Activated T-cell treated with anti-CD3 and anti-CD28 coated beads, Interleukin-2, amount 50 U/mL, for 1 hour (primary cell): ENCODE data around the gene ITGAD.

Experiments used
- DNase-seq: peaks from one replicate; pipeline ENCODE4 v3.0.0-alpha.2; 2020

Gene ITGAD

DNA sequence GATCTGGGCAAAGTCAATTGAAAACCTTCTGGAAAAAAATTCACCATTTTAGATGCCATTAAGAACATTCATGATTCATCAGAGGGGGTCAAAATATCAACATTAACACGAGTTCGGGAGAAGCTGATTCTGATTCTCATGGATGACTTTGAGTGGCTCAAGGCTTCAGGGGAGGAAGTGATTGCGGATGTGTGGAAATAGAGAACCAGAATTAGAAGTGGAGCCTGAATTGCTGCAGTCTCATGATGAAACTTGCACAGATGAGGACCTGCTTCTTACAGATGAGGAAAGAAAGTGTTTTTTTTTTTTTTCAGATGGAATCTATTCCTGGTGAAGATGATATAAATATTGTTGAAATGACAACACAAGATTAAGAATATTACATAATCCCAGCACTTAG is 25.3 kb upstream of the ITGAD start:
- no peak for DNase-seq

DNA sequence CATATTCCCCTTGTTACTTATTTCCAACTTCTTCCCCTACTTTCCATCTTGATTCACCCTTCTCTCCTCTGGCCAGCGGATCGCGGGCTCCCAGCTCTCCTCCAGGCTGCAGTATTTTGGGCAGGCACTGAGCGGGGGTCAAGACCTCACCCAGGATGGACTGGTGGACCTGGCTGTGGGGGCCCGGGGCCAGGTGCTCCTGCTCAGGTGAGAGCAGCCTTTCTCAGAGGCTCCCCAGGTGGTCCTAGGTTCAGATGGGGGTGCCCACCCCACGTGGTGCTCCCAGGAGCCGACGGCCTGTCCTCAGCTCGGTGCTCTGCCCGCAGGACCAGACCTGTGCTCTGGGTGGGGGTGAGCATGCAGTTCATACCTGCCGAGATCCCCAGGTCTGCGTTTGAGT is 22.1 kb upstream of the ITGAD start:
- no peak for DNase-seq

DNA sequence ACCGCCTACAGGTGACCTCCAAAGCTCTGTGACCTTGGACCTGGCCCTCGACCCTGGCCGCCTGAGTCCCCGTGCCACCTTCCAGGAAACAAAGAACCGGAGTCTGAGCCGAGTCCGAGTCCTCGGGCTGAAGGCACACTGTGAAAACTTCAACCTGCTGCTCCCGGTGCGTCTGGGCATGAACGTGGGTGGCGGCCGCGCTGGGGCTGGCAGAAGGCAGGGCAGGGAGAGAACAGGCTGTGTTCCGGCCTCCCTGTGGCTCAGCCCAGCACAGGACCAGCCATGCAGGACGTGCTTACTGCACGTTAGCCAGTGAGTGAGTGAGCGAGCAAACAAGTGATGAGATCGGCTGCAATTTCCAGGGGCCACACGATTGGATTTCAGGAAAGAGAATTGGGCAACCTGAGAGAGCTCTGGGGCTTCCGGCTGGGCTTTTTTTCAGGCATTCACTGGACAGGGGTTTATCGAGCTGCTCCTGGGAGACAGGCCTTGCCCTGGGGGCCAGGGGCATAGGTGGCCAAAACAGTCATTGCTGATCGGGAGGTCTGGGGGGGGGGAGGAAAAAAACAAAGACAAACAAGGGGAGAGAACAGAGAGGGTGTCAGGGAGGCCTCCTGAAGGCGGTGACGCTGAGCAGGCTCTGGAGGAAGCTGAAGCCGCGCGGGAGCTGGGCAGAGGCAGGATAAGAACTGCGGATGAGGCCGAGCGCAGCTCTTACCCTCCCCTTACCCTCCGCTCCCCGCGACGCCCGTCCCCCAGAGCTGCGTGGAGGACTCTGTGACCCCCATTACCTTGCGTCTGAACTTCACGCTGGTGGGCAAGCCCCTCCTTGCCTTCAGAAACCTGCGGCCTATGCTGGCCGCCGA is 21.3 kb upstream of the ITGAD start:
- no peak for DNase-seq

DNA sequence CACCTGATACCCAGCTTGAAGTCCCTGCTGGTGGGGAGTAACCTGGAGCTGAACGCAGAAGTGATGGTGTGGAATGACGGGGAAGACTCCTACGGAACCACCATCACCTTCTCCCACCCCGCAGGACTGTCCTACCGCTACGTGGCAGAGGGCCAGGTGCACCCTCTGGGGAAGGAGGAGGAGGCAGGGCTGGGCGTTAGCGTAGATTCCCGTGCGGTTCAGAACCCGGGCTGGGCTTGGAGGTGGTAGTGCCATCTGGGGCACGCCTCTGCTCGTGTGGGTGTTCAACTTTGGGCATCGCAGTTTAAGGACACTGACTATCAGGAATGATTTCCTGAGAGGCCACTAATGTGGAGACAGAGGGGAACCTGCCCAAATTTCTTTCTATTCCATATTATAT is 19.9 kb upstream of the ITGAD start:
- no peak for DNase-seq

DNA sequence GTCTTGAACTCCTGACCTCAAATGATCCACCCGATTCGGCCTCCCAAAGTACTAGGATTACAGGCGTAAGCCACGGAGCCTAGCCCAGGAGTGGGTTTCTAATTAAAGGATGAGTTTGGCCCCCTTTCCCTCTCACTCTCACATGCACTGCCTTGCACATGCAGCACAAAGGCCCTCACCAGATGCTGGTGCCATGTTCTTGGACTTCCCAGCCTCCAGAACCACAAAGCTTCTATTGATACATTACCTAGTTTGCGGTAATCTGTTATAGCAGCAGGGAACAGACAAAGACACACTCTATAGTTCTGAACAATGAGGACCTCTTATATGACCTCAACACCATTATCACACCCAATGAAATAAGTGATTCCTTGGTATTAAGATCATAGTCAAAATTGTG is 17.9 kb upstream of the ITGAD start:
- DNase-seq: no peak

DNA sequence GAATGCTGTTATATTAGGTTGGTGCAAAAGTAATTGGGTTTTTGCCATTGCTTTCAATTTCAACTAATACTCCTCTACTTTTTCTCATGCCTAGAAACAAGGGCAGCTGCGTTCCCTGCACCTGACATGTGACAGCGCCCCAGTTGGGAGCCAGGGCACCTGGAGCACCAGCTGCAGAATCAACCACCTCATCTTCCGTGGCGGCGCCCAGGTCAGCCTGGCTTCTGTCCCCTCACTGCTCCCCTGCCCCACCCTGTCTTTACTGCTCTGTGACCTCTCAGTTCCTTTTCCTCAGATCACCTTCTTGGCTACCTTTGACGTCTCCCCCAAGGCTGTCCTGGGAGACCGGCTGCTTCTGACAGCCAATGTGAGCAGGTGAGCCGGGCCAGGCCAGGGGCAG is 16.4 kb upstream of the ITGAD start:
- DNase-seq: no peak

DNA sequence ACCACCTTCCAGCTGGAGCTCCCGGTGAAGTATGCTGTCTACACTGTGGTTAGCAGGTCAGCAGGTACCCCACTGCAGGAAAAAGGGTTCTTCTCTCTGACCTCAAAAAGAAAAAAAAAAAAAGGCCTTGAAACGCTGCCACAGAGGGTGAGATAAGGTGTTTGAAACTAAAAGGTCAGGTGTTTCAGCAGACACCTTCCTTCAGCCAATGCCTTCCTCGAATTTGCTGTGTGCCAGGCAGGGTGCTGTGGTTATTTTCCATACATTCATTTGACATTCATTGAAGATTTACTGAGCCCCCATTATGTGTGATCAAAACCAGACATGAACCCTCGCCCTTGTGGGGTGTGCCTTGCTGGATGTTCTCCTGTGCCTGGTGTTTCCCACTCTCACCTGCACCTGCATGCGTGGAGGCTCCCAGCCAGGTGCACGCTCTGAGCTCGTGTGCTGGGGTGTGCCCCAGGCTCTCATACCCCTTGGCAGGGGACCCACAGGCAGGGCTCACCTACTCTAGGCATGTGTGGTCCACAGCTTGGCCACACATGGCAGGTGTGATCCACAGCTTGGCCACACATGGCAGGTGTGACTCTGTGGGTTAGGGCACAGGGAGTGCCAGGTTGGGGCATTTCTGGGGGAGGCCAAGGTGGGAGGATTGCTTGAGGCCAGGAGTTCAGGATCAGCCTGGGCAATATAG is 15.8 kb upstream of the ITGAD start:
- DNase-seq: no peak

DNA sequence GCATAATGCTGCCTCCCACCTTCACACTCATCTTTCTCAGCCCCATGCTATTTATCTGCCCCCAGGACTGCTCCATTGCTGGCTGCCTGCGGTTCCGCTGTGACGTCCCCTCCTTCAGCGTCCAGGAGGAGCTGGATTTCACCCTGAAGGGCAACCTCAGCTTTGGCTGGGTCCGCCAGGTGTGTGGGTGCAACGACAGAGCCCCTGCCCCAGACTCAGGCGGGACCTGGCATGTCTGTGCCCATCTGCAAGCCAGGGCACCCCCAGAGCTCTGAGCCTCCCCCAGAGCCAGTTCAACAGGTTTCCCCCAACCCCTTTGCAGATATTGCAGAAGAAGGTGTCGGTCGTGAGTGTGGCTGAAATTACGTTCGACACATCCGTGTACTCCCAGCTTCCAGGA is 12.9 kb upstream of the ITGAD start:
- DNase-seq: no peak

DNA sequence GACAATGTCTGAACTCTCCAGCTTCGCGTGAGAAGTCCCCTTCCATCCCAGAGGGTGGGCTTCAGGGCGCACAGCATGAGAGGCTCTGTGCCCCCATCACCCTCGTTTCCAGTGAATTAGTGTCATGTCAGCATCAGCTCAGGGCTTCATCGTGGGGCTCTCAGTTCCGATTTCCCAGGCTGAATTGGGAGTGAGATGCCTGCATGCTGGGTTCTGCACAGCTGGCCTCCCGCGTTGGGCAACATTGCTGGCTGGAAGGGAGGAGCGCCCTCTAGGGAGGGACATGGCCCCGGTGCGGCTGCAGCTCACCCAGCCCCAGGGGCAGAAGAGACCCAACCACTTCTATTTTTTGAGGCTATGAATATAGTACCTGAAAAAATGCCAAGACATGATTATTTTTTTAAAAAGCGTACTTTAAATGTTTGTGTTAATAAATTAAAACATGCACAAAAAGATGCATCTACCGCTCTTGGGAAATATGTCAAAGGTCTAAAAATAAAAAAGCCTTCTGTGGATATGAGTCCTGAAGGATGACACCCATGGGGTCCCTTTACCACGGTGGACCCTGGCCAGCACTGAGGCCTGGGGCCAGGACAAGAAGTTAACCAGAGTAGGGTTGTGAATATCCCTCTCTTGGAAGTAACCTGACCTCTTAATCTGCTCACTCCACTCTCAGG is 10.5 kb upstream of the ITGAD start:
- DNase-seq: peak; percentile 58

DNA sequence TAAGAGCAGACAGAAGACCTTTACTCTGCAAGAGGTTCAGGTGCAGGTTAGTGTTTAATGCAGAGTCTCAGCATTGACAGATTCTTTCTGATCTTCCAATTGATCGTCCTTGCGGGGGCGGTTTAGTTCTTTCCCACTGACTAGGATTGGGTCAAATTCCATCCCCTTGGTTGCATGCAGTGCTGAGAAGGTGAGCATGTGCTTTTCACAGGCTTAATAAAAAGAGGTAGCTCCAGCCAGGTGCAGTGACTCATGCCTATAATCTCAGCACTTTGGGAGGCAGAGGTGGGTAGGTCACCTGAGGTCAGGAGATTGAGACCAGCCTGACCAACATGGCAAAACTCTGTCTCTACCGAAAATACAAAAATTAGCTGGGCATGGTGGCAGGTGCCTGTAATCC is 7.5 kb upstream of the ITGAD start:
- DNase-seq: no peak

DNA sequence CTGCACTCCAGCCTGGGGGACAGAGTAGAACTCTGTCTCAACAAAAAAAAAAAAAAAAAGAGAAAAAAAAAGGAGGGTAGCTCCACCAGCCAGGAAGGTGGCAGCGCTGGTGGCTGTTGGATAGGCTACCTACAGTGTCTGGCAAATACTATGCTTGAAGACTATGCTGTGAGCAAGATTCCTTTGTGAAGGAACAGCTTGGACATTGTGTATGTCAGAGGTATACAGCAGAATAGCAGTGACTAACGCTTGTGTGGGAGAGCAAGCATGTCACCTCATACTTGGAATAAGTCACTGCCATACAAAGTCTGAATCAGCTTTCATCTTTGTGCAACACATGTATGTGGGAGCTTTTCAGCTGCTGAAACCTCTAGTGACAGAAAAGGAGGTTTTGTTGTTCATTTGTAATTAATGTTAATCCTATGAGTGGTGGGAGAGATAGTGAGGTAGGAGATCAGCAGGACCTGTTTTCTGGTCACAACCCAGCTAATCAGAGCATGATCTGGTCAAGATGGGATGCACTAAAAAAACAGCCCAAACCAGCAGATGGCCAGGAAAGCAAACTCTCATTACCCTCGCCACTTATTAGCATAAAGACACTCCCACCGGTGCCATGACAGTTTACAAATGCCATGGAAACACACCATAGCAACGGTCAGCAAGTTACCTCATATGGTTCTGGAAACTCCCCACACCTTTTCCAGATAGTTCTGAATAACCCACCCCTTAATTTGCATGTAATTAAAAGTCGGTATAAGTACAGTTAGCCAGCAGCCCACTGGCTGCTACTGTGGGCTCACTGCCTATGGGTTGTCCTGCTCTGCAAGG is 6.8 kb upstream of the ITGAD start:
- DNase-seq: no peak

DNA sequence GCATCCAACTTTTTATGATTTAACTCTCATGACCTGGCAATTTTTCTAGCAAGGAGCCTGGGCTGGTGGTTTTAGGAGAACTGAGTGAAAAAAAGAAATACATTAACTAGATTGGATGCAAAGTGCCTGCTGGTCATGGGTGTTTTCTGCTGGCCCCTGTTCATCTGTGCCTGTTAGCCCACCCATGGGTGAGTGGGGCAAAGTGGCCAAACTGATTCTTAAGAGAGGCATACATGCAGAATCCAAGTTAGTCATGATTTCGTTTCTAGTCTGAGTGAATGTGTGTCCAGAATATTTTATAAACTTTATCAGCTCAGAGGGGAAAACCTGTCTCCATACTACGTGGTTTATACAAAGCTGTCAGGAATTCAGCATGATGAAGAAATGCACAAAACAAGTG is 4.6 kb upstream of the ITGAD start:
- no peak for DNase-seq

DNA sequence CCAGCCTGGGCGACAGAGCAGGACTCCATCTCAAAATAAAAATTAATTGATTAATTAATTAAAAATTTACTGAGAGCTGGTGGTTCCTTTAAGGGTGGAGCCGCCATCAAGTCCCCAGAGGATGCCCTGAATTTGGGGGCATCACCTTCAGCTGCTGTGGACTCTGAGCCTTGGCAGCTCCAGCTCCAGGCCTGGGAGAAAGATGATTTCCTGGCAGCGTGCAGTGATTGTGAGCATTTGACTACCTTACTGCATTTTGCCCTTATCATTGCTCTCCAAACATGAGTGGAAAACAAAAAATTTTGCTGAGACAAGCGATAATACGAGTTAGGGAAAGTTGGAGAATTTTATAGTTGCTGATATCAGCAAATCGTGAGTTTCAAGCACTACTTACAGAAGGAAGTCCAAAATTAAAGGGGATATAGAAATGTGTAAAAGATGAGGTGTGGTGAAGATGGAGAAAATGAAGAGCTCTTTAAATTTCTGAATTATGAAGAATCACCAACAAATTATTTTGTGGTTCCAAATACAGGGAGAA is 2.6 kb upstream of the ITGAD start:
- no peak for DNase-seq

DNA sequence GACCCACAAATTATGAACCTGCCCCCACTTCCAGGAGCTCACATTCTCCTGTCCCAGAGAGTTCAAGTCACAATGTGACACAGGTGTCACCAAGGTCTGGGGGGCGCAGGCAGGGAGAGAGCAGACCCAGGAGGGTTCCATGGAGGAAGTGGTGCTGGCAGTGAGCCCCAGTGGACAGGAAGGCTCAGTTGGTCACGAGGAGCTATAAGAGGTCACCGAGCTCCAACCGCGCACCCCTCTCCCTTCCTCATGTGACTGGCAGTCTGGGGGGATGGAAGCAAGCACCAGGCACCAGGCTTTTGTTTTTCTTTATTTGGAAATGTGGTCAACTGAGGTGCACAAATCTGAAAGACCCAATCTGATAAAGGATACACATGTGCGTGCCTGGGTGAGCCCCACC is 2.5 kb downstream of the ITGAD start:
- DNase-seq: no peak

DNA sequence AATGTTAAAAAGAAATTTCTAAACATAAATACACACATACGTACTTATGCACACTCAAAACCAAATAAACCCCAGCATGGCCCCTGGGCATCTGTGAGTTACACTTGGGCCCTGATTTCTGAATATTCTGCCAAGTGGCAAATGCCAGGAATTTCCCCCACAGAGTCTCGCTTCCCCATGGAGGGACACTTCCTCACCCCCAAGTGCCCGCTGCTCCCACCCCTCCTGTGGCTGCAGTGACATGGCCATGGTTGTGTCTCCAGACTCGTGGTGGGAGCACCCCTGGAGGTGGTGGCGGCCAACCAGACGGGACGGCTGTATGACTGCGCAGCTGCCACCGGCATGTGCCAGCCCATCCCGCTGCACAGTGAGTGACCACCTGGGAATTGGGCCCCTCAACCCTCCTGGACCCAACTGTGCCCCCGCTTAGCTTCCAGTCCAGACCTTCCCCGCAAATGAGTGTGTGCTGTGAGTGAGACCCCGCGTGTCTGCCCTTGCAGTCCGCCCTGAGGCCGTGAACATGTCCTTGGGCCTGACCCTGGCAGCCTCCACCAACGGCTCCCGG is 4.0 kb downstream of the ITGAD start:
- no peak for DNase-seq

DNA sequence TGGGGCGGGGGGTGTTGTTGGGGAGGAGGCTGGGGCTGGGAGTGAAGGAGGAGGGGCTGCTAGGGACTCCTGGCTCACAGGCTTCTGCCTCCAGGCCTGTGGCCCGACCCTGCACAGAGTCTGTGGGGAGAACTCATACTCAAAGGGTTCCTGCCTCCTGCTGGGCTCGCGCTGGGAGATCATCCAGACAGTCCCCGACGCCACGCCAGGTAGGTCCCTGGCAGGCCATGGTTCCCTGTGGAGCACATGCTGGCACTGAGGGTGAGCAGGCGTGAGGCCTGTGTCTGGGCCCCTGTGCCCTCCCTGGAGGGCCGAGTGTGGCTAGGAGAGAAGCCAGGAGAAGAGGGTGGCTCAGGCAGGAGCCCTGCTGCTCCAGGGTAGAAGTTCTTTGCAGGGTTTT is 4.6 kb downstream of the ITGAD start:
- DNase-seq: no peak

DNA sequence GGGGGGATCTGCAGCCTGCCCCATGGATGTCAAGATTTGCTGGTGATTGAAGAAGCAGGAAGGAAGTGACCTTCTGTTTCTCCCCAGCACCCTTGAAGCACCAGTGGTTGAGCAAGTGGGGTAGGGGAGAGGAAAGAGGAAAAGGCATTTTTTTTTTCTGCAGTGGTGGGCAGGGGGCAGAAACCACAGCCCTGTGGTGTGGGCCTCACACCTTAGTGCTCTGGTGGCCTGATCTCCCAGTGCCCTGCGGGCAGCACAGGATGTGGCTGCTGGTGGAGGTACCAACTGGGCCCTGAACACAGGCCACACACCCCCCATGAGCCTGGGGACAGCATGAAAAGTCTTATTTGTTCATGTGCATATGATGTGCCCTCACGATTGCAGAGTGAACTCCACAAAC is 7.1 kb downstream of the ITGAD start:
- DNase-seq: no peak

DNA sequence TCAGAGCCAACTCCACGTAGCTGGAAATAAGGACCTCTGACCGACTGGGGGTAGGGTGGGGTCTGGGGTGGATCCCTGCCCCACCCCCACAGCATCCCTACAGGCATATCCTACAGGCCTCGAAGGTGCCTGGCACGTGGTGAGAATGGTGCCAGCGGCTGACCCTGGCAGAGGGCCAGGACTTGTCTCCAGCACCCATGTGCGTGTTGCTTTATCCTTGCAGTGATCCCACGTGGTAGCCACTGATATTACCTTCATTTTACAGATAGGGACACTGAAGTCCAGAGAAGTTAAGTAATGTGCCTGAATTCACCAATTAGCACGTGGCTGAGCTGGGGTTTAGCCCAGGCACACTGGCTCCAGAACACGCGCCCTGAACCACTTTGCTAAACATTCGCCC is 8.3 kb downstream of the ITGAD start:
- no peak for DNase-seq

DNA sequence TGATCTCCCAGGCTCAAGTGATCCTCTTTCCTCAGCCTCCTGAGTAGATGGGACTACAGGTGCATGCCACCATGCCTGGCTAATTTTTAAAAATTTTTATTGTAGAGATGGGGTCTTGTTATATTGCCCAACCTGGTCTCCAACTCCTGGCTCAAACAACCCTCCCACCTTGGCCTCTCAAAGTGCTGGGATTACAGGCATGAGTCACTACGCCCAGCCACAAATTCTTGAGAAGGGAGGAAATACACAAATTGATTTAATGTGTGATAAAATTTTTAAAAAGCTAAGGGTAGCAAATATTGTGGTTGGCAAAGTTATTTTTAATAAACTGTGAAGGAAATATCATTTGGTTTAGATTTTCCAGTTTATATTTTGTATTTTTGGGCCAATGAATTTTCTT is 9.6 kb downstream of the ITGAD start:
- DNase-seq: no peak

DNA sequence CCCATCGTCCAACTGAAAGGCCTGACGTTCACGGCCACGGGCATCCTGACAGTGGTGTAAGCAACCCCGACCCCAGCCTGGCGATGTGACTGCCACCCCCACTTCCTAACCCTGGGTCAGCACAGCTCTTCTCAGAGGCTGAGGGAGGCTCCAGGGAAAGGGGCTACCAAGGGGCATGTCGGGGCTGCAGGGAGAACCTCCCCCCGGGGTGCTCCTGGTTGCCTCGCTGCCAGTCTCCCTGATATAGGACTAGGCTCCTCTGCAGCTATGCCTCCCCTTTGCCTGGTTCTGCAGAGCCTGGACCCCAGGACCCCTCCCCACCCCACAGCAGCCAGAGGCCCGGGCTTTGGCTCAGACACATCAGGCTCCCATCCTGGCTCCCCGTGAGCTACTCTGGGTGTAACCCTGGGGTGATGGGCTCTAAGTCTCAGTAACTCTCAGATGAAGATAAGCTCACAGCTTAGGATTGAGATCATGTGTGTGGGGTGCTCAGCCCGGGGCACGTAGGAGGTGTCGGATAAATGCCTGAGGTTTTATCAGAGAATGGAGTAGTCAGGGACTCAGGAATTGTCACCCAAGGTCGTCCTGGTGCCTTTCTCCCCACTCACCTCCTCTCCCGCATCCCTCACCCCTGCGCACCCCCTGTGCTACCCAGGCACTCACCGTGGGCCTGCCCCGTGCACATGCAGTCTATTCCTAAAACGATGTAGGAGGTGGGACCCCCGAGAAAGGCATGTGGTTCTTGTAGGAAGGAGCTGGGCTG is 10.6 kb downstream of the ITGAD start:
- DNase-seq: no peak

DNA sequence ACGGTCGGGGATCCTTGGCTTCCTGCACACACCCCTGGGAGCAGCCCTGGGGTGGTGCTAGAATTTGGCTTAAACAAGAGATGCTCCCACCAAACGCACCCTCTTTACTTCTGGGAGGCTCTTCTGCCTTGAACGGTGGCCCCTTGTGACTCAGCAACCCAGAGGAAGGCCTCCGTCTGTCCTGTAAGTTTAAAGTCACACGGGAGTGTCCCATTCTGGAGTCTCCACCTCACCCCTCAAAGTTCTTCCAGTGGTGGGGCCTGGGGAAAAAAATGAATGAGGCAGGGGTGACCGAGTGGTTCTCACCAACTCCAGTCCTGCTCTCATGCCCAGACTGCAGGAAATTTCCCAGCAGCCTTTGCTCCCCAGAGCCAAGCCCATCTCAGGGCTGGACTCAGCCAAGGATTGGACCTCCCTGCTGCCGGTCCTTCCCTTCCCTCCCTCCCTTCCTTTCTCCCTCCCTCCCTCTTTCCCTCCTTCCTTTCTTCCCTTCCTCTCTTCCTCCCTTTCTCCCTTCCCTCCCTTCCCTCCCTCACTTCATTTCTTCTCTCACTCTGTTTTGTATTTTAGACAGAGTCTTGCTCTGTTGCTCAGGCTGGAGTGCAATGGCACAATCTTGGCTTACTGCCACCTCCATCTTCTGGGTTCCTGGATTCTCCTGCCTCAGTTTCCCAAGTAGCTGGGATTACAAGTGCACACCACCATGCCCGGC is 11.4 kb downstream of the ITGAD start:
- no peak for DNase-seq
